NCI-H226 (cell line): ENCODE results near the gene VCX3A.
"Not testable (repeated sequence)": the region's sequence is repeated elsewhere in the genome, so short reads cannot be mapped to it uniquely, and the experiment has no call there.

Experiments used
- DNase-seq: peaks from one replicate; pipeline ENCODE4 v3.0.0-alpha.2; 2015

VCX3A gene

GRCh38 chrX:6535018-6535417, at the start of gene VCX3A:
TSS of gene VCX3A (minus strand) at chrX:6535118. CDS start at chrX:6534497, 621 bp downstream.
- not testable (repeated sequence) for DNase-seq

GRCh38 chrX:6574762-6575161, 39.8 kb upstream of the VCX3A start:
- no peak for DNase-seq

- DNase-seq: no peak
Measured at GRCh38 chrX:6568031-6568430, 33.1 kb upstream of the VCX3A start.

GRCh38 chrX:6558979-6559378, 24.1 kb upstream of the VCX3A start:
- no peak for DNase-seq

- DNase-seq: no peak
Measured at GRCh38 chrX:6557690-6558089, 22.8 kb upstream of the VCX3A start.

GRCh38 chrX:6550999-6551398, 16.1 kb upstream of the VCX3A start:
- DNase-seq: no peak

GRCh38 chrX:6545712-6546111, 10.8 kb upstream of the VCX3A start:
- DNase-seq: no peak

GRCh38 chrX:6526564-6527136, 8.3 kb downstream of the VCX3A start:
- no peak for DNase-seq

- no peak for DNase-seq
Measured at GRCh38 chrX:6517376-6517775, 17.5 kb downstream of the VCX3A start.

GRCh38 chrX:6506444-6506843, 28.5 kb downstream of the VCX3A start:
- DNase-seq: no peak

- DNase-seq: no peak
Measured at GRCh38 chrX:6505960-6506359, 29.0 kb downstream of the VCX3A start.

- DNase-seq: no peak
Measured at GRCh38 chrX:6500719-6501118, 34.2 kb downstream of the VCX3A start.

- no peak for DNase-seq
Measured at GRCh38 chrX:6498324-6498723, 36.6 kb downstream of the VCX3A start.
